ENCODE results near the gene TOP1. TPM values are rescaled to one million over a fixed set of nuclear protein-coding genes. Genes with fewer than 3 reads are reported as not detected.

TOP1 gene
- total RNA-seq, 1 experiment from 2014 or later = 125 TPM

GRCh38 chr20:41031243-41031619 is 2.6 kb downstream of the TOP1 start:
- Histone ChIP-seq H3K4me3 (ENCODE audit: low read depth, low read length, poor library complexity, severe bottlenecking) (peak overlapping the region; percentile 96), H3K4me1 (ENCODE audit: insufficient read depth, low read length, poor library complexity, severe bottlenecking) (peaks cover 45% of the 10 kb centered on the region), H3K36me3 (ENCODE audit: insufficient read depth, low read length, poor library complexity, severe bottlenecking) (no peaks in the 10 kb centered on the region), H3K9me3 (ENCODE audit: low read depth, low read length, poor library complexity, severe bottlenecking) (no peaks in the 10 kb centered on the region), H3K27ac (ENCODE audit: low read depth, low read length, poor library complexity, severe bottlenecking) (peak overlapping the region; percentile 25), H3K27me3 (replicated peaks; ENCODE audit: insufficient read depth, low read depth, low read length, poor library complexity) (no peaks in the 10 kb centered on the region)
- intact Hi-C loops (cut with micrococcal nuclease; ENCODE audit: unreplicated experiment) = no loop called here
- ChIA-PET CTCF (no interaction called here), POLR2A (ENCODE audit: low non-redundant PET) (interaction anchor here (0.5 kb wide), 1 partner anchor 16 kb away, joined by 6 read pairs; no protein-coding TSS in a partner anchor)
- no TSS peak for BruUV-seq (replicated peaks)
- no peak for TF ChIP-seq CTCF (conservative IDR thresholded peaks at IDR 0.05; ENCODE audit: low read depth, low read length)
- DNase-seq (ENCODE audit: low spot score) = no peak

GRCh38 chr20:41032271-41032670 is 3.6 kb downstream of the TOP1 start:
- BruUV-seq (replicated peaks) = no TSS peak

GRCh38 chr20:41034239-41034638 is 5.6 kb downstream of the TOP1 start:
- no TSS peak for BruUV-seq (replicated peaks)
- CTCF ChIA-PET = no interaction called here
- Histone ChIP-seq H3K9me3 (ENCODE audit: low read depth, low read length, poor library complexity, severe bottlenecking) (no peaks in the 10 kb centered on the region), H3K4me1 (ENCODE audit: insufficient read depth, low read length, poor library complexity, severe bottlenecking) (peaks cover 52% of the 10 kb centered on the region), H3K27me3 (replicated peaks; ENCODE audit: insufficient read depth, low read depth, low read length, poor library complexity) (no peaks in the 10 kb centered on the region), H3K4me3 (ENCODE audit: low read depth, low read length, poor library complexity, severe bottlenecking) (no peak overlapping the region), H3K27ac (ENCODE audit: low read depth, low read length, poor library complexity, severe bottlenecking) (no peak overlapping the region), H3K36me3 (ENCODE audit: insufficient read depth, low read length, poor library complexity, severe bottlenecking) (peaks cover 10% of the 10 kb centered on the region)
- POLR2A ChIA-PET (ENCODE audit: low non-redundant PET) = interaction anchor here (0.6 kb wide), 1 partner anchor 320 kb away, joined by 3 read pairs; no protein-coding TSS in a partner anchor
- no peak for DNase-seq (ENCODE audit: low spot score)
- intact Hi-C loops (cut with micrococcal nuclease; ENCODE audit: unreplicated experiment) = no loop called here
- no peak for TF ChIP-seq CTCF (conservative IDR thresholded peaks at IDR 0.05; ENCODE audit: low read depth, low read length)
- no peak for TF ChIP-seq EZH2 (IDR thresholded peaks at IDR 0.05; ENCODE audit: borderline replicate concordance, low read depth, low read length, poor library complexity, severe bottlenecking)

More at GRCh38 chr20:41032271-41032670, 3.6 kb downstream of the TOP1 start:
- no peak overlapping the region for H3K4me3 ChIP-seq (ENCODE audit: low read depth, low read length, poor library complexity, severe bottlenecking)
- H3K4me1 ChIP-seq (ENCODE audit: insufficient read depth, low read length, poor library complexity, severe bottlenecking) = peaks cover 47% of the 10 kb centered on the region
- no peak overlapping the region for H3K27ac ChIP-seq (ENCODE audit: low read depth, low read length, poor library complexity, severe bottlenecking)
- H3K27me3 ChIP-seq (replicated peaks; ENCODE audit: insufficient read depth, low read depth, low read length, poor library complexity) = no peaks in the 10 kb centered on the region
- H3K9me3 ChIP-seq (ENCODE audit: low read depth, low read length, poor library complexity, severe bottlenecking) = no peaks in the 10 kb centered on the region
- intact Hi-C loops (cut with micrococcal nuclease; ENCODE audit: unreplicated experiment) = no loop called here
- POLR2A ChIA-PET (ENCODE audit: low non-redundant PET) = no interaction called here
- DNase-seq (ENCODE audit: low spot score) = no peak
- peaks cover under 1% of the 10 kb centered on the region for H3K36me3 ChIP-seq (ENCODE audit: insufficient read depth, low read length, poor library complexity, severe bottlenecking)
- no peak for TF ChIP-seq EZH2 (IDR thresholded peaks at IDR 0.05; ENCODE audit: borderline replicate concordance, low read depth, low read length, poor library complexity, severe bottlenecking)
- no peak for TF ChIP-seq CTCF (conservative IDR thresholded peaks at IDR 0.05; ENCODE audit: low read depth, low read length)
- CTCF ChIA-PET = no interaction called here
